Measurements from ENCODE around the gene PLA2G12B.
"Not testable (repeated sequence)": the region's sequence is repeated elsewhere in the genome, so short reads cannot be mapped to it uniquely, and the experiment has no call there.

The PLA2G12B gene

DNA sequence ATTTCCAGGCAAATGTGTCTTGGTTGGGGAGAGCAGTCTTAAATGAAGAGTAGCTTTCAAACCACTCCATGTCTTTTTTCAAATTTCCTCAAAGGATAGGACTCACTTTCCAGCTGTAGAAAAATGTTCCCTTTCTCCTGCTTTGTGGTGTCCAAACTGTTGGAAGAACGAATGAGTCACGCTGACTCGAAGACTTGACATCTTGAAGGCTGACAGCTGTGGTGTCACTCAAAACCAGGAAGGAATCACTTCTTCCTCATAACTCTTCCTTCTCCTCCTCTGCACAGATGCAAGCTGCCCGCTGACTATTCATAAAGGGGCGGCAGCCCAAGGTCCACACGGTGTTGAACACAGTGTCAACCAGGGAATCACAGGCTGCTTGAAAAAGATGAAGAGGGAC lies 19.2 kb downstream of the PLA2G12B start:
- no peak for DNase-seq

DNA sequence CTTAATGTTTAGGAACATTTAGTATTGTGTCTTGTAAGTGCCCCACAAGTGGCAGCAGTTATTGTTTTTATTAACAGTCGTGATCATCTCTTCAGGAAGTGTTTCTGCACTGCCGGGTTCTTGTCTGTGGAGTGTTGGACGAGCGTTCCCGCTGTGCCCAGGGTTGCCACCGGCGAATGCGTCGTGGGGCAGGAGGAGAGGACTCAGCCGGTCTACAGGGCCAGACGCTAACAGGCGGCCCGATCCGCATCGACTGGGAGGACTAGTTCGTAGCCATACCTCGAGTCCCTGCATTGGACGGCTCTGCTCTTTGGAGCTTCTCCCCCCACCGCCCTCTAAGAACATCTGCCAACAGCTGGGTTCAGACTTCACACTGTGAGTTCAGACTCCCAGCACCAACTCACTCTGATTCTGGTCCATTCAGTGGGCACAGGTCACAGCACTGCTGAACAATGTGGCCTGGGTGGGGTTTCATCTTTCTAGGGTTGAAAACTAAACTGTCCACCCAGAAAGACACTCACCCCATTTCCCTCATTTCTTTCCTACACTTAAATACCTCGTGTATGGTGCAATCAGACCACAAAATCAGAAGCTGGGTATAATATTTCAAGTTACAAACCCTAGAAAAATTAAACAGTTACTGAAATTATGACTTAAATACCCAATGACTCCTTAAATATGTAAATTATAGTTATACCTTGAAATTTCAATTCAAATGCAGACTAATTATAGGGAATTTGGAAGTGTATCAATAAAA lies 22.2 kb downstream of the PLA2G12B start:
- DNase-seq, result no peak

DNA sequence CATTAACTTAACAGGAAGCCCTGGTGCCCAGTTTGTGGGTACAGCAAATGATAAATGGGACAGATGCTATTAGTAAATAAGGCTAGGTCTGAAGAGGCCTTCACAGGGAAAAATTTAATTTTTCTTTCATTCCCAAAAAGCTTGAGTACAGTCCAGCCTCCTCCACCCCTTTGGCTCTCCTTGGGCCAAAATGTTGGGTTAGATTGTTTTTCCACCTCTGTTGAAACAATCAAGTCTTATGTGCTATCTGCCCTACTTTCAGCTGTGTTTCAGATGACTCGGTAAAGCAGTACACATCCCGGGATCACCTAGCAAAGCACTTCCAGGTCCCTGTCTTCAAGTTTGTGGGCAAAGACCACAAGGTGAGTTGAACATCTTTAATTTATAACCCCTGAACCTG lies 24.3 kb downstream of the PLA2G12B start:
- DNase-seq, result no peak

DNA sequence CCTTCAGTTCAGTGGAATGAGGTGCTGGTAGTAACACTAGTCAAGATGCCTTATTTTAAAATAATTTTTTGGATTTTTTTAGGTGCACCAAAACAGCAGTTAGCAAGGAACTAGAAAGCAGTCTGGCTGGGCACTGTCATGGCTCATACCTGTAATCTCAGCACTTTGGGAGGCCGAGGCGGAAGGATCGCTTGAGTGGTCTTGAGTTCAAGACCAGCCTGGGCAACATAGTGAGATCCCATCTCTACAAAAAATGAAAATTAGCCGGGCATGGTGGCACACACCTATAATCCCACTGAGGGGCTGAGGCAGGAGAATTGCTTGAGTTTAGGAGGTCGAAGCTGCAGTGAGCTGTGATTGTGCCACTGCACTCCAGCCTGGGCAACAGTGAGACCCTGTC lies 25.8 kb downstream of the PLA2G12B start:
- DNase-seq, result no peak

DNA sequence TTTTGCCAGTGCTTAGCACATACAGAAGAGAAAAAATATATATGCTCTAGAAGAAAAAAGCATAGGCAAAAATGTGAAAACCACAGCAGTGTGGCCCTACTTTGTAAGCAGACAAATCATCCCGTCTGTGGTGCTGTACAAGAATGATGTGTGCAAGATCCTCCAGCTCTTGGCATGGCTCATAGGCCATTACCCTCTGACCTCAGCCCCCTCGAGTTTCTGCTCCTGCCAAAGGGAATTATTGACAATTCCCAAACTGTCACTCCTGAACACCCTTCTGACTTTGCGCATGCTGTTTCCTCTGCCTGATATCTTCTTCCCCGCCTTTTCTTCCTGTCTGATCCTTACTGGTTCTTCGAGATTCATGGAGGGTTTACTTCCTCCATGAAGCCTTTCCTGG lies 27.1 kb downstream of the PLA2G12B start:
- no peak for DNase-seq

DNA sequence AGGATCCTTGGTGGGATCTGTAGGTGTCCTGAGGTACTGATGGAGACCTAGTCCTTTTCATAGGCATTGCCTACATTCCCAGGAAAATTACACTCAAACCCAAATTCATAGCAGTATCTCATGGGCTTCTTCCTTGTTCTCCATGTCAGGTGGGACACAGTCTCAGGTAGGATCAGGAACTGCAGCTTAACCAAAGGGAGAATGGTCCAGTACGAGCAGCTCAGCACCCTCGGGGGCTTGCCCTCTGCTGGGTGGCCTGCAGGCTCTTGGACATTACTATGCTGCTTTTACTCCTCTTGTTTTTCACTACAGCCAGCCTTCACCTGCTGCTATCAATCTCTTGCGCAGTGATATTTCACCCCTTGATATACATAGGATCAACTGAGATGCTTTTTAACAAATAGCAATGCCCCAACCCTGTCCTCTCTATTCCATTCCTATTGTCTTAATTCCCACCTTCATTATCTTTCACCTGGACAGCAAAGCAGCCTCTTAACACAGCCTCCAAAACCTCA lies 28.6 kb downstream of the PLA2G12B start:
- no peak for DNase-seq

- DNase-seq, result no peak
Measured at GRCh38 chr10:72924351-72924750, 30.3 kb downstream of the PLA2G12B start.

GRCh38 chr10:72921147-72921683 lies 33.4 kb downstream of the PLA2G12B start:
- DNase-seq, result not testable (repeated sequence)

GRCh38 chr10:72918352-72918751 lies 36.3 kb downstream of the PLA2G12B start:
- DNase-seq, result no peak

DNA sequence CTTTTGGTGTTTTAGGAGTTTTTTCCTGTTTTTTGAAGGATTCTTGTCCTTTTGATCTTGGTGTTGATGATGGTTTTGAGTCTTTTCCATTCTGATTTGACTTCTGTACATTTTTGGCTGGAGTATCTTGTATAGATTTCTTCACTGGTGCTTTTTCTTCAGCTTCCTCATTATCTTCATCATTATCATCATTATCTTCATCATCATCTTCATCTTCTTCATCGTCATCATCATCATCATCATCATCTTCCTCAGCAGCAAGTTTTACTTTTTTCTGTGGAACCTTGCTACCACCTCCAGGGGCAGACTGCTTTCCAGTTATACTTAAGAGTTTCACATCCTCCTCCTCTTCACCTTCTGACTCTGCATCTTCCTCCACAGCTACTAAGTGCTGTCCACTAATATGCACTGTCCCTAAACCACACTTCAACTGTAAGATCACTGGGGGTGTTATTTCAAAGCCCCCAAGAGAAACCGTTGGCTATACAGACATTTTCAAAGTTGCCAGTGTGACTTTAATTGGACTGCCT lies 36.7 kb downstream of the PLA2G12B start:
- DNase-seq, result not testable (repeated sequence)

GRCh38 chr10:72917201-72917600 lies 37.4 kb downstream of the PLA2G12B start:
- not testable (repeated sequence) for DNase-seq

GRCh38 chr10:72913287-72913686 lies 41.3 kb downstream of the PLA2G12B start:
- no peak for DNase-seq

DNA sequence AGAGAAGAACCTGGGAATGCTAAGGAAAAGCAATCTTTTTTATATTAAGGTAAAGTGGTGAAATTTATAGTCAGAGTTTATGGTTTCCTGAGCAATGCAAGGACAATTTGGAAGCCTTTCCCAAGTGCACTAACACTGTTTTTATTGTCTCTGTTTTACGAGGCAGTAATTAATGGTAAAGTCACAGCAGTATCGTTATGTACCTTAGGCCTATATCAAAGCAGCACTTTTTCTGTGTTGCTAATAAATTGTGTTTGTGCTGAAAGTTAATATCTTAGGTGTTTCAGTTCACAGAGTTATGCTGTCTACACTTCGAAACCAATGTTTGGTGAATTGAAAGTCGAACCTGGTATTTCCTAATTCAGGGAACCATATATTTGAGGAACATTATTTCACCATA lies 41.9 kb downstream of the PLA2G12B start:
- DNase-seq, result no peak

DNA sequence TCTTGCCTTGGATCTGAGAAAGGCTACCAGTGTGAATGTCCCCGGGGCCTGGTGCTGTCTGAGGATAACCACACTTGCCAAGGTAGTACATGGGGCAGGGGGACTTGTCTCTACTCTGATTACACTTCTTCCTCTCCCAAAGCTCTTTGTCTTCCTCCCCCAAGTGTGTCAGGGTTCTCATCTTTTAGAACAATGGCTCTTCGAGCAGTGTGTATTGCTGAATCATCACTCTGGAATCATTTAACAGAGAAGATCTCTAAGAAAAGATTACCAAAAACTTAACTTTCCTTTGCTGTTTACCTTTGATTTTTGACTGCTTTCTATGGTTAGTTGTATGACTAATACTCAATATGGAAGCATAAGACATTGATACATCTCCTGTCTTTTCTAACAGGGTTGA lies 42.8 kb downstream of the PLA2G12B start:
- no peak for DNase-seq

- DNase-seq, result no peak
Measured at GRCh38 chr10:72910705-72911104, 43.9 kb downstream of the PLA2G12B start.

DNA sequence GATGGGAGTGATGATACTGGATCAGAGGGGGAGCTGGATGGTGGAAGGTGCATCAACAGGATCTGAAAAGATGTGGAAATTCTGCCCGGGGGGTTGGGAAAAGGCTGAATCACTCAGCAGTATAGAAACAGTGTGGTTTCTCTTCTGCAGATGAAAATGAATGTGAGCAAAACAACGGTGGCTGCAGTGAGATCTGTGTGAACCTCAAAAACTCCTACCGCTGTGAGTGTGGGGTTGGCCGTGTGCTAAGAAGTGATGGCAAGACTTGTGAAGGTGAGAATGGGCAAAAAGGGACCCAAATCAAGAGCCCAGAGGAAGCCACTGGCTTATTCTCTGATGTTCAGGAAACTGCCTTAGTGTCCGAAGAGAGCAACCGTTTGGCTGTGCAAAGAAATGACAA lies 48.2 kb downstream of the PLA2G12B start:
- DNase-seq, result no peak

DNA sequence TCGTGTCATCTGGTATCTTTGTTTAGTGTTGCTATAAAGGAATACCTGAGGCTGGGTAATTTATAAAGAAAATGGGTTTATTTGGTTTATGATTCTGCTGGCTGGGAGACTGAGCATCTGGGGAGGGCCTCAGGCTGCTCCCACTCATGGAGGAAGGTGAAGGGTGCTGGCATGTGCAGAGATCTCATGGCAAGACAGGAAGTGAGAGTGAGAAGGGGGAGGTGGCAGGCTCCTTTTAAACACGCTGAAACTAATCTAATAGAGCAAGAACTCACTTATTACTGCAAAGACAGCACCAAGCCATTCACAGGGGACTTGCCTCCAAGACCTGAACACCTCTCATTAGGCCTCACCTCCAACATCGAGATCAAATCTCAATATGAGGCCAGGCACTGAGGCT lies 49.8 kb downstream of the PLA2G12B start:
- DNase-seq, result no peak

DNA sequence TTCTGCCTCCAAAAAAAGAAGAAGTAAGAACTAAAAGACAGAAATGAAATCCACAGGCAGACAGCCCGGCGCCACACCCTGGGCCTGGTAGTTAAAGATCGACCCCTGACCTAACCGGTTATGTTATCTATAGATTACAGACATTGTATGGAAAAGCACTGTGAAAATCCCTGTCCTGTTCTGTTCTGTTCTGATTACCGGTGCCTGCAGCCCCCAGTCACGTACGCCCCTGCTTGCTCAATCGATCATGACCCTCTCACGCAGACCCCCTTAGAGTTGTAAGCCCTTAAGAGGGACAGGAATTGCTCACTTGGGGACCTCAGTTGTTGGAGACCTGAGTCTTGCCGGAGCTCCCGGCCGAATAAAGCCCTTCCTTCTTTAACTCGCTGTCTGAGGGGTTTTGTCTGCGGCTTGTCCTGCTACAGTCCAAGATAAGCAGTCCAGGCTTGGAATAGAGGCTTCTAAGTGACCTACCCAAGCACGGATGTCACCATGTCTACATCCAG lies 50.6 kb downstream of the PLA2G12B start:
- DNase-seq, result not testable (repeated sequence)

- no peak for DNase-seq
Measured at GRCh38 chr10:72899545-72899944, 55.1 kb downstream of the PLA2G12B start.

- DNase-seq, result no peak
Measured at GRCh38 chr10:72898616-72899015, 56.0 kb downstream of the PLA2G12B start.

DNA sequence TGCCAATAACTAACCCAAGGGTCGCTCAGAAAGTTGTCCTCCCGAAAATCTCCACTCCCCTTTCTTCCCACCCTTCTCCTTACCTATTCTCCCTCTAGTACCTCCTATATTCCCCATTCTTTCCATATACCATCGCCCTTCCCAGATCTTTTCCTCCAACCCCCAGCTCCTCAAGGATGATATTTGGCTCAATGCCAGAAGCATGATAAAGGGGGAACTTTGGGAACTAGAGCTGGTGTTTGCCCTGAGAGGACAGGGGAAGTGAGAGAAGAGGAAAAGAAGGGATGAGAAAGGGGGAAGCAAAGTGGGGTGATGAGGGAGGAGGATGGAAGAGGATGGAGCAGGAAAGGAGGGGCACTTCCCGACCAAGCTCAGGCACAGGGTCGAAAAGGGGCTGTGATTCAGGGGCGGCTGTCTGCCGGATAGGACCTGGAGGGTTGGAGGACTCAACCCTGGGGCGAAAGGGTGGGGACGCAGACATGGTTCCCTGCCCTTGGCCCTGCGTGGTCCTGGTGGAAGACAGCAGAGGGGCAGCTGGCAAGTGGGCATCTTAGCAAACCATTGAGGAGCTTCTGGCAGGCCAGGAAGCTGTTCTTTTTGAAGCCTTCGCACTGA lies 59.3 kb downstream of the PLA2G12B start:
- no peak for DNase-seq

DNA sequence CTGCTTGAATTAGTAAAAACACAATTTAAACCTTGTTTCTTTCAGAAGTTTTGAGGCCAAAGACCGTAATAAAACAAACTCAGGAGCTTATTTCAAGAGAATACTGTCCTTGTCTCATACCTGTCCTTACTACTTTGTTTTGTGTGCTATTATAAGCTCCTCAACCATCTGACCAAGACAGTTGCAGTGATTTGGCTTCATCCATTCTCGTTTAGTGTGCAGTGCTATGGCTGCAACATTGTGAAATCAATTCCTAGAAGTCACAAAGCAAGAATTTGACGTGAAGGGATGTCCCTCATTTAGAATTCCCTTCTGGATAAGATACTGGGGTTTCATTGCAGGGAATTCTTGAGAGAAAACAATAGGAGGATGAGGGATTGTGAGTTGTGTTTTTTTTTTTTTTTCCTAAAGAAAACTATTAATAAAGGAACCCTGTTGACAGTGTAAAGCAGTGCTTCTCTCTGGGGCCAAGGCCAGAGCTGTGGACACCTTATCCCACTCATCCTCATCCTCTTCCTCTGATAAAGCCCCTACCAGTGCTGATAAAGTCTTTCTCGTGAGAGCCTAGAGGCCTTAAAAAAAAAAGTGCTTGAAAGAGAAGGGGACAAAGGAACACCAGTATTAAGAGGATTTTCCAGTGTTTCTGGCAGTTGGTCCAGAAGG lies 61.3 kb downstream of the PLA2G12B start, which contains the start of gene OIT3:
Gene OIT3 (plus strand): TSS at position 604 of the 663 bp plus-strand sequence. CDS start 60 bp downstream, outside the sequence.
- no peak for DNase-seq

DNA sequence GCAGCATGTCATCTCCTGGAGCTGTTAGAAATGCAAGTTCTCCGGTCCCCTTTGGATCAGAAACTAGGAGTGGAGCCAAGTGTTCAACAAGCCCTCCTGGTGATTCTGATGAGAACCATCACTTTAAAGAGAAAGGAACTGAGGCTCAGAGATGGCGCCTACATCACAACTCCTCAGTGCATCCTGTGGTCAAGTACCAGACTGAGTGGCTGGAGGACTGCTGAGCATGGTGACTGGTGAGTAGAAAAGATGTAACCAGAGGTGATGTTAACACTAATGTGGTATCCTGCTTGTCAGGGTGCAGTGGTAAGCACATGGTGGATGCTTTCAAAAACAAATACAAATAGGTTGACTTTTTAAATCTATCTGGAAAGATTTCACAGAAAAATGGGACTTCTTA lies 64.5 kb downstream of the PLA2G12B start:
- DNase-seq, result no peak

Data from right kidney (tissue), 1 donor.